Nephron (organoid): ENCODE data around the gene ARPC2.

Experiments used
- H3K27ac Mint-ChIP-seq, 3 experiments: 2 replicates each; pipeline ENCODE4 v1.8.0; 2020; ENCODE audit warnings: mixed read lengths in 3 of 3, mild to moderate bottlenecking in 2 of 3, moderate library complexity in 1 of 3
- H3K27me3 Mint-ChIP-seq: 2 replicates; pipeline ENCODE4 v1.8.0; 2021; ENCODE audit warnings: low read depth, mild to moderate bottlenecking, moderate library complexity, mixed read lengths
- H3K36me3 Mint-ChIP-seq: 2 replicates; pipeline ENCODE4 v1.8.0; 2020; ENCODE audit warnings: low read depth, mixed read lengths
- H3K4me1 Mint-ChIP-seq: 2 replicates; pipeline ENCODE4 v1.8.0; 2020; ENCODE audit warnings: mixed read lengths
- H3K4me3 Mint-ChIP-seq, 3 experiments: 2 replicates each; pipeline ENCODE4 v1.8.0; 2020; ENCODE audit warnings: mild to moderate bottlenecking in 3 of 3, mixed read lengths in 3 of 3, moderate library complexity in 2 of 3
- H3K9me3 Mint-ChIP-seq: 2 replicates; pipeline ENCODE4 v1.8.0; 2020; ENCODE audit warnings: mixed read lengths
- CTCF ChIP-seq, 3 experiments: fragments of 200-600 bp; sonication (generic); IDR thresholded peaks; one replicate each; pipeline ENCODE4 v1.5.0; 2021; ENCODE audit warnings: antibody characterized with exemption in 3 of 3; ENCODE audit not compliant: unreplicated experiment in 3 of 3

The ARPC2 gene

GRCh38 chr2:218179782-218180181 is 37.2 kb upstream of the ARPC2 start:
- Mint-ChIP-seq H3K36me3 (no peaks in the 10 kb centered on the region), H3K27me3 (peaks cover 14% of the 10 kb centered on the region), H3K4me3 (no peak overlapping the region), H3K9me3 (no peaks in the 10 kb centered on the region), H3K4me1 (no peaks in the 10 kb centered on the region), H3K27ac (no peak overlapping the region)
- no peak for TF ChIP-seq CTCF (IDR thresholded peaks at IDR 0.05; ENCODE audit: unreplicated experiment in 3 of 3)

GRCh38 chr2:218180467-218181114 is 36.4 kb upstream of the ARPC2 start:
- Mint-ChIP-seq H3K4me3 (no peak overlapping the region), H3K36me3 (no peaks in the 10 kb centered on the region), H3K9me3 (no peaks in the 10 kb centered on the region), H3K27me3 (peaks cover 14% of the 10 kb centered on the region), H3K4me1 (no peaks in the 10 kb centered on the region), H3K27ac (no peak overlapping the region)
- TF ChIP-seq CTCF (IDR thresholded peaks at IDR 0.05; ENCODE audit: unreplicated experiment in 3 of 3), result no peak

GRCh38 chr2:218184331-218184730 is 32.7 kb upstream of the ARPC2 start:
- H3K4me3 Mint-ChIP-seq, result no peak overlapping the region
- H3K4me1 Mint-ChIP-seq, result peaks cover 16% of the 10 kb centered on the region
- H3K27ac Mint-ChIP-seq, result no peak overlapping the region
- H3K36me3 Mint-ChIP-seq, result no peaks in the 10 kb centered on the region
- H3K27me3 Mint-ChIP-seq, result peaks cover 14% of the 10 kb centered on the region
- no peak for TF ChIP-seq CTCF (IDR thresholded peaks at IDR 0.05; ENCODE audit: unreplicated experiment in 3 of 3)
- no peaks in the 10 kb centered on the region for H3K9me3 Mint-ChIP-seq

GRCh38 chr2:218186355-218186766 is 30.6 kb upstream of the ARPC2 start:
- H3K27ac Mint-ChIP-seq, result no peak overlapping the region

GRCh38 chr2:218186876-218187275 is 30.1 kb upstream of the ARPC2 start:
- no peak for TF ChIP-seq CTCF (IDR thresholded peaks at IDR 0.05; ENCODE audit: unreplicated experiment in 3 of 3)
- Mint-ChIP-seq H3K4me1 (peaks cover 16% of the 10 kb centered on the region), H3K27ac (peak overlapping the region in 2 of 3 experiments; percentile 5 to 39), H3K36me3 (no peaks in the 10 kb centered on the region), H3K4me3 (no peak overlapping the region), H3K27me3 (peaks cover 5% of the 10 kb centered on the region), H3K9me3 (no peaks in the 10 kb centered on the region)

More at GRCh38 chr2:218186355-218186766, 30.6 kb upstream of the ARPC2 start:
- peak; percentile 54 to 64 (median 64) for TF ChIP-seq CTCF (IDR thresholded peaks at IDR 0.05; ENCODE audit: unreplicated experiment in 3 of 3)
- Mint-ChIP-seq H3K27me3 (peaks cover 5% of the 10 kb centered on the region), H3K36me3 (no peaks in the 10 kb centered on the region), H3K4me1 (peaks cover 16% of the 10 kb centered on the region), H3K4me3 (no peak overlapping the region), H3K9me3 (no peaks in the 10 kb centered on the region)
